Measurements from ENCODE around the gene UBE2I.
"Not testable (repeated sequence)": the region's sequence is repeated elsewhere in the genome, so short reads cannot be mapped to it uniquely, and the experiment has no call there.

UBE2I gene

DNA sequence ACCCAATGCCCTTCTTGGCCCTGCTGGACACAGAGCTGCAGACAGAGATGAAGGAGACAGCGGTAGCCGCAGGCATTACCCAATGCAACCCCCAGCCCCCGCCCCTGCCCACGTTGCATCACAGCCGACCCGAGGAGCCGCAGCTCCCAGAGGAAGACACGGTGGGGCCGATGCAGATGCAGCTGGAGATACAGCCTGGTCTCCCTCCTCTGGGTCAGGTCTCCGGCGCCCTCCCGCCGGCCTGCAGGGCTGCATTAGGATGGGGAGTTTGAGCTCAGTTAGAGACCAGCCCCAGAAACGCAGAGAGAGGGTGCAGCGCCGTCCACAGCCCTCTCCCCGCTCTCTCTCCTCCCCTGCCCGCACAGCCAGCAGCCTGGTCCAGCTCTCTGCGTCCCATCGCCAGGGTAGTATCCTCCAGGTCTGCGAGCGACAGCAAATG, 19.4 kb upstream of the UBE2I start:
- DNase-seq, result no peak
- H3K9me3 ChIP-seq, result no peaks in the 10 kb centered on the region
- TF ChIP-seq, protein P1, sequence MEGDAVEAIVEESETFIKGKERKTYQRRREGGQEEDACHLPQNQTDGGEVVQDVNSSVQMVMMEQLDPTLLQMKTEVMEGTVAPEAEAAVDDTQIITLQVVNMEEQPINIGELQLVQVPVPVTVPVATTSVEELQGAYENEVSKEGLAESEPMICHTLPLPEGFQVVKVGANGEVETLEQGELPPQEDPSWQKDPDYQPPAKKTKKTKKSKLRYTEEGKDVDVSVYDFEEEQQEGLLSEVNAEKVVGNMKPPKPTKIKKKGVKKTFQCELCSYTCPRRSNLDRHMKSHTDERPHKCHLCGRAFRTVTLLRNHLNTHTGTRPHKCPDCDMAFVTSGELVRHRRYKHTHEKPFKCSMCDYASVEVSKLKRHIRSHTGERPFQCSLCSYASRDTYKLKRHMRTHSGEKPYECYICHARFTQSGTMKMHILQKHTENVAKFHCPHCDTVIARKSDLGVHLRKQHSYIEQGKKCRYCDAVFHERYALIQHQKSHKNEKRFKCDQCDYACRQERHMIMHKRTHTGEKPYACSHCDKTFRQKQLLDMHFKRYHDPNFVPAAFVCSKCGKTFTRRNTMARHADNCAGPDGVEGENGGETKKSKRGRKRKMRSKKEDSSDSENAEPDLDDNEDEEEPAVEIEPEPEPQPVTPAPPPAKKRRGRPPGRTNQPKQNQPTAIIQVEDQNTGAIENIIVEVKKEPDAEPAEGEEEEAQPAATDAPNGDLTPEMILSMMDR (IDR thresholded peaks at IDR 0.05; ENCODE audit: low read depth, low read length), result no peak
- no peaks in the 10 kb centered on the region for H3K4me1 ChIP-seq
- no peak overlapping the region for H3K4me3 ChIP-seq (ENCODE audit: low read depth, low read length)
- H3K27me3 ChIP-seq, result peaks cover 84% of the 10 kb centered on the region
- H3K36me3 ChIP-seq, result no peaks in the 10 kb centered on the region

DNA sequence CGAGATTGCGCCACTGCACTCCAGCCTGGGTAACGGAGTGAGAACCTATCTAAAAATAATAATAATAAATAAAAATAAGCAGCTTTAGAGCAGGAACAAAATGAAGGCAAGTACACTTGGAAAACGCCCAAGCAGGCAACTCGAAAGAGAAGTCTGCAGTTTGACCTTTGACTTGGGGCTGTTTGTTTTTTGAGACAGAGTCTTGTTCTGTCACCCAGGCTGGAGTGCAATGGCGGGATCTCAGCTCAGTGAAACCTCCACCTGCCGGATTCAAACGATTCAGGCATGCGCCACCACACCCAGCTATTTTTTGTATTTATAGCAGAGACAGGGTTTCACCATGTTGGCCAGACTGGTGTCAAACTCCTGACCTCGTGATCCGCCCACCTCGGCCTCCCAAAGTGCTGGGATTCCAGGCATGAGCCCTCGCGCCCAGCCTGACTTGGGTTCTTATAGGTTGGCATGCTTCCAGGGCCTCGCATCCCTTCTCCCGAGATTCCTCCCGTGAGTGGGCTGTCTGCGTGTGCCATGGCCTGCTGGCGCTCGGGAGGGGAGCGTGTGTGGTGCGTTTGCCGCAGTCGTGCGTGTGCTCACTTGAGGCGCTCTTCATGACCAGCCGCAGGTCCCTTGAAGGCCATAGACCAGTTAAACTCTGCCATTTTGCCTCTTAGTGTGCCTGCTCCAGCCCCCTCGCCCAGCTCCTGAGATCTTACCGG, 18.4 kb upstream of the UBE2I start:
- TF ChIP-seq, protein P1 (IDR thresholded peaks at IDR 0.05; ENCODE audit: low read depth, low read length), result no peak
- Histone ChIP-seq H3K9me3 (no peaks in the 10 kb centered on the region), H3K27me3 (peaks cover 86% of the 10 kb centered on the region), H3K4me3 (ENCODE audit: low read depth, low read length) (no peak overlapping the region), H3K36me3 (no peaks in the 10 kb centered on the region), H3K4me1 (no peaks in the 10 kb centered on the region)
- no peak for DNase-seq

DNA sequence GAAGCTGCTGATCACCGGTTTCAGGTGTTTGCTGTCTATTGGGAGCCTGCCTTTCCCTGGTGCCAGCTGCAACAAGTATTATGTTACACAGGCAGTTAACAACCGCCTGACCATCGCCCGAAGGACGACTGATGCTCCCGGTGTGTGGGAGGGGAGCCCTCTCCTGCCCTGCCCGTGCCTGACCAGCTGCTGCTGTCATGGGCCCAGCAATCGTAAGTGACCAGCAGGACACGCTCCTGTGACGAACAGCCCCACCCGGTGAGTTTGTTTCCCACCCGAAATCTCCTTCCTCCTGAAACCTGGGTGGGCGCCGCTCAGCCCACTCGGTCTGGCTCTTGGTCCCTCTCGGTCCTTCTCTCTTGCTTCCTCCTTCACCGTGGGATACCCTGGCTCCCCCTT, 17.9 kb upstream of the UBE2I start:
- no peaks in the 10 kb centered on the region for H3K36me3 ChIP-seq
- H3K4me1 ChIP-seq, result no peaks in the 10 kb centered on the region
- H3K4me3 ChIP-seq (ENCODE audit: low read depth, low read length), result no peak overlapping the region
- DNase-seq, result no peak
- TF ChIP-seq, protein P1 (IDR thresholded peaks at IDR 0.05; ENCODE audit: low read depth, low read length), result no peak
- peaks cover 84% of the 10 kb centered on the region for H3K27me3 ChIP-seq
- no peaks in the 10 kb centered on the region for H3K9me3 ChIP-seq

DNA sequence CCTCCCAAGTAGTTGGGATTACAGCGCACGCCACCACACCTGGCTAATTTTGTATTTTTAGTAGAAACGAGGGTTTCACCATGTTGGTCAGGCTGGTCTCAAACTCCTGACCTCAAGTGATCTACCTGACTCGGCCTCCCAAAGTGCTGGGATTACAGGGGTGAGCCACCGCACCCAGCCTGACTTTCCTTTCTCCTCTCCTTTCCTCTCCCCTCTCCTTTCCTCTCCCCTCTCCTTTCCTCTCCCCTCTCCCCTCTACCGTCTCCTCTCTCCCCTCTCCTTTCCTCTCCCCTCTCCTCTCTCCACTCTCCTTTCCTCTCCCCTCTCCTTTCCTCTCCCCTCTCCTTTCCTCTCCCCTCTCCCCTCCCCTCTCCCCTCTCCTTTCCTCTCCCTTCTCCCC, 17.2 kb upstream of the UBE2I start:
- not testable (repeated sequence) for H3K36me3 ChIP-seq; DNase-seq; H3K4me1 ChIP-seq; H3K4me3 ChIP-seq (ENCODE audit: low read depth, low read length); H3K9me3 ChIP-seq
- H3K27me3 ChIP-seq, result peaks cover 84% of the 10 kb centered on the region

DNA sequence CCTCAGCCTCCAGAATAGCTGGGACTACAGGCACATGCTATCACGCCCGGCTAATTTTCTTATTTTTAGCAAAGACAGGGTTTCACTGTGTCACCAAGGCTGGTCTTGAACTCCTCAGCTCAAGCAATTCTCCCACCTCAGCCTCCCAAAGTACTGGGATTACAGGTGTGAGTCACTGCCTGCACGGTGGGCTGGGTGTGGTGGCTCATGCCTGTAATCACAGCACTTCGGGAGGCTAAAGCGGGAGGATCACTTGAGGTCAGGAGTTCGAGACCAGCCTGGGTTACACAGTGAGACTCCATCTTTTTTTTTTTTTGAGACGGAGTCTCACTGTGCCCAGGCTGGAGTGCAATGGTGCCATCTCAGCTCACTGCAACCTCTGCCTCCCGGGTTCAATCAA, 16.6 kb upstream of the UBE2I start:
- H3K4me1 ChIP-seq; H3K36me3 ChIP-seq; H3K9me3 ChIP-seq; H3K4me3 ChIP-seq (ENCODE audit: low read depth, low read length); DNase-seq: not testable (repeated sequence)
- peaks cover 84% of the 10 kb centered on the region for H3K27me3 ChIP-seq

DNA sequence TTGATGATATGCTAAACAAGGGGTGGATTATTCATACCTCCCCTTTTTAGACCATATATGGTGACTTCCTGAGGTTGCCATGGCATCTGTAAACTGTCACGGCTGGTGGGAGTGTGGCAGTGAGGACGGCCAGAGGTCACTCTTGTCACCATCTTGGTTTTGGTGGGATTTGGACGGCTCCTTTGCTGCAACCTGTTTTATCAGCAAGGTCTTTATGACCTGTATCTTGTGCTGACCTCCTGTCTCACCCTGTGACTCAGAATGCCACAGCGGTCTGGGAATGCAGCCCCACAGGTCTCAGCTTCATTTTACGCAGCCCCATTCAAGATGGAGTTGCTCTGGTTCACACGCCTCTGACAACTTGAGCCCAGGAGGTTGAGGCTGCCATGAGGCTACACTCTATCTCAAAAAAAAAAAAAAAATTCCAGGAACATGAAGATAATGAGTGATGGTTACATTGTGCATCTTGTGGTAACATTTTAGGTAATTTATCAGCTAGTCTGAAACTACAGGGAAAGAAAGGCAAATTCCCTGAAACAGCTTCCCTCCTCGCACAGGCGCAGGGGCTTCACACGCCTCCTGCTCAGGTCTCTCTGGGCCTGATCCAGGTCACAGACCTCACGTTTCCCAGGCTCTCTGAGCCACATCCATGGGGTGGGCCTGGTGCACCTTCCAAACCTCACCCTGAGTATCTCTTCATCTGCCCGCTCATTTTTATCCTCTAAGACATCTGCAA, 15.3 kb upstream of the UBE2I start:
- Histone ChIP-seq H3K4me3 (ENCODE audit: low read depth, low read length) (no peak overlapping the region), H3K36me3 (no peaks in the 10 kb centered on the region), H3K27me3 (peaks cover 84% of the 10 kb centered on the region), H3K9me3 (no peaks in the 10 kb centered on the region), H3K4me1 (no peaks in the 10 kb centered on the region)
- DNase-seq, result no peak
- TF ChIP-seq, protein P1 (IDR thresholded peaks at IDR 0.05; ENCODE audit: low read depth, low read length), result no peak

DNA sequence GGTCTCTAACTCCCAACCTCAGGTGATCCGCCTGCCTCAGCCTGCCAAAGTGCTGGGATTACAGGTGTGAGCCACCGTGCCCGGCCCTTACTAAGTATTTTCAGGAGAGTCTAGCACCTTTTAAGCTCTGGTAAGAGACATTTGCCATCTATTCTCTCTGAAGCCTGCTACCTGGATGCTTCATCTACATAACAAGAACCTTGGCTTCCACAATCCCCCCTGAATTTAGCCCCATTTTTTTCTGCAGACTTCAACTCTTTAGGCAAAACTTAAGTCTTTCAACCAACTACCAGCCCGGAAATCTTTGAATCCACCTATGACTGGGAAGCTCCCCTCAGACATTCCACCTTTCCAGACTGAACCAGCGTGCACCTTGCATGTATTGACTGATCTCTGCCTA, 14.0 kb upstream of the UBE2I start:
- TF ChIP-seq, protein P1 (IDR thresholded peaks at IDR 0.05; ENCODE audit: low read depth, low read length), result no peak
- Histone ChIP-seq H3K9me3 (no peaks in the 10 kb centered on the region), H3K36me3 (no peaks in the 10 kb centered on the region), H3K4me1 (no peaks in the 10 kb centered on the region), H3K4me3 (ENCODE audit: low read depth, low read length) (no peak overlapping the region), H3K27me3 (peaks cover 85% of the 10 kb centered on the region)
- no peak for DNase-seq

DNA sequence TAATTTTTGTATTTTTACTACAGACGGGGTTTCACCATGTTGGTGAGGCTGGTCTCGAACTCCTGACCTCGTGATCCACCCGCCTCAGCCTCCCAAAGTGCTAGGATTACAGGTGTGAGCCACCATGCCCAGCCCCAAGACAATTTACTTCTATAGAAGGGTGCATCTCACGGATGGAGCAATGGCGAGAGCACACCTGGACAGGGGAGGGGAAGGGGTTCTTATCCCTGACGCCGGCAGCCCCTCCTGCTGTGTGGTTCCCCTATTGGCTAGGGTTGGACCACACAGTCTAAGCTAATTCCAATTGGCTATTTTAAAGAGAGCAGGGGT, 12.8 kb upstream of the UBE2I start:
- peaks cover 85% of the 10 kb centered on the region for H3K27me3 ChIP-seq
- H3K9me3 ChIP-seq; H3K4me3 ChIP-seq (ENCODE audit: low read depth, low read length); H3K36me3 ChIP-seq; H3K4me1 ChIP-seq; DNase-seq: not testable (repeated sequence)

Measured in BE2C (cell line).